Frontal cortex (tissue), 4 donors: ENCODE measurements around the gene SLC22A15. TPM values are rescaled to one million over a fixed set of nuclear protein-coding genes. Genes with fewer than 3 reads are reported as not detected.
"Not testable (repeated sequence)": the region's sequence is repeated elsewhere in the genome, so short reads cannot be mapped to it uniquely, and the experiment has no call there.

Source experiments
- DNase-seq, 2 donors: peaks; one replicate each; pipeline ENCODE4 v3.0.0; 2012; ENCODE audit warnings: low spot score in 2 of 2
- FAIRE-seq: peaks from 2 replicates; lab custom pipeline; 2012; peaks lifted over from hg19 to GRCh38; lab: Jason Lieb, UNC
- total RNA-seq: library from RNA; depleted of rRNA; stranded (reverse); fragments of >200 nt; gene quantifications from one replicate; pipeline ENCODE4 v1.2.3, GENCODE V29; 2014
- donor health status: control.
- donor health status: control.
- donor health status: control.

Gene SLC22A15
- total RNA-seq, 1 donor from 2014 or later: 11.4 TPM

GRCh38 chr1:115980156-115980555 lies 3.8 kb downstream of the SLC22A15 start:
- no peak for FAIRE-seq
- DNase-seq: no peak

DNA sequence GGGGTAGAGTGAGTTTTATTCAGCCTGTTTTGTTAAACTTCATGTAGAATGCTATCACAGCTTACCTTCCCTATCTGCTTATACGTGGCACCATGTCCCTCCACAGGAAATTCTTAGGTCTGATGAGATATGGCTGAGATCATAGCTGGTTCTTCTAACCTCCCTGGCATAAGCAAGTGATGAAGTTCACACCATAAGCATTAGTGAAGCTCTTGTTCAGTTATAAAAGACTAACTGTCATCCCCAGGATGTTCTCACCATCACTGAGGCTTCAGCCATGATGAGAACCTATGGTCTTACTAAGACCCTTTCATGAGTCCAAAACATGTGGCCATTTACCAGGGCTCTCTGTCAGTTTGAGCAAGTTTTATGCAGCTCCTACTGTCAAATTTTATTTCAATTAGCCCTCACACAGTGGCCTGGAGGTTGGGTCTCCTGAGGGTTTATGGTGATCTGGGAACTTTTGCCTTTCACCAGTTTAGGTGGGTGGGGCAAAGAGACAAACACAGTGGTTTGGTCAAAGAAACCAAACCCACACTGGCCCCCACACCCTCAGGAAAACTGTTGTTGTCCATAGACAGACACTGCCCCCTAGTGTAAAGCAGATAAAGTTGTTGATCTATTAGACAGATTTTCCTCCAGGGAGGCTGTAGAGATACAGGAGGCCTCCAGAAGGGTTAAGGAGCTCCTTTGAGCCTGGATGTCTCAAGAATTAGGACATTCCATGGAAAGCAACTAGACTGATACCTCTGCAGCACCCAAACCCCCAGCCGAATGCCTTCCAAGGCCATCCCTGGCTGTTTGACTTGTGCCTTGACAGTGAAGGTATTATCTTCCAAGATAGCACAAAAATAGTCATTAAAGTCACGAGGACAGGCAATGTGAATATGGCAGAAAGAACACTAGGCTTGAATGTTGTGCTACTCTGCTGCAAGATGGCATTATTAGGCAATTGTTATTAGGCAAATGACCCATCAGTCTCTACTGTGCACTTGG lies 5.0 kb downstream of the SLC22A15 start:
- FAIRE-seq: no peak
- DNase-seq: peak in 1 of 2 donors; percentile 25

- no peak for FAIRE-seq
- no peak for DNase-seq
Observed at GRCh38 chr1:115982400-115982799, 6.1 kb downstream of the SLC22A15 start.

GRCh38 chr1:115983584-115983983 lies 7.3 kb downstream of the SLC22A15 start:
- no peak for FAIRE-seq
- DNase-seq: no peak

DNA sequence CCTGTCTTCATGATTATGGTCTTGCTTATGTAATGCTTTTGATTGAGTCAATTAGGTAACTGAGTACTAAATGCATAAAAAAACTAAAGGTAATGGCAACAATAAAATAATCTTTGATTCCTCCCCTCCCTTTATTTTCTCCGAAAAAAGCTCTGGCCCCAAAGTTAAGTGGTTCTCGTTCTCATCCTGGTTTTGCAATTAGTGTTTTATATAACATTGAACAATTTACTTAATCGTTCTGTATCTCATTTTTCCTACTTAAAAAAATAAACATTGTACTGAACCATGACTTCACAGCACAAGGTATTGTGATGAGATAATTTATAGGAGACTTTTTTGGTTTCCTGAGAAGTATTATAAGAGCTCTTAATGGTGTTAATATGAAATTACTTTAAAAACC lies 11.3 kb downstream of the SLC22A15 start:
- no peak for FAIRE-seq
- DNase-seq: no peak

- DNase-seq (no peak), FAIRE-seq (no peak)
Observed at GRCh38 chr1:115988953-115989352, 12.6 kb downstream of the SLC22A15 start.

- no peak for FAIRE-seq
Observed at GRCh38 chr1:115989699-115990098, 13.4 kb downstream of the SLC22A15 start.

DNA sequence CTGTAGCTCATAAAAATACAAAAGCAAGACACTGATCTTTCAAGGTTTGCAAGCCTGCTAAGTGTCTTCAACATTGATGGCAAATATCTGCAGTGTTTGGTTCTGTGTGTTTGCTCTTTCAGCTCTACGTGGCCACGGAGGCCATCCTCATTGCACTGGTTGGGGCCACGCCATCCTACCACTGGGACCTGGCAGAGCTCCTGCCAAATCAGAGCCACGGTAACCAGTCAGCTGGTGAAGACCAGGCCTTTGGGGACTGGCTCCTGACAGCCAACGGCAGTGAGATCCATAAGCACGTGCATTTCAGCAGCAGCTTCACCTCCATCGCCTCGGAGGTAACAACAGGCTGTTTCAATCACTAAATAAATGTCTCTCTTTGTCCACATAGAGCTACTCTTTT lies 15.6 kb downstream of the SLC22A15 start:
- DNase-seq: no peak
- no peak for FAIRE-seq

More at GRCh38 chr1:115989699-115990098, 13.4 kb downstream of the SLC22A15 start:
- DNase-seq: no peak

DNA sequence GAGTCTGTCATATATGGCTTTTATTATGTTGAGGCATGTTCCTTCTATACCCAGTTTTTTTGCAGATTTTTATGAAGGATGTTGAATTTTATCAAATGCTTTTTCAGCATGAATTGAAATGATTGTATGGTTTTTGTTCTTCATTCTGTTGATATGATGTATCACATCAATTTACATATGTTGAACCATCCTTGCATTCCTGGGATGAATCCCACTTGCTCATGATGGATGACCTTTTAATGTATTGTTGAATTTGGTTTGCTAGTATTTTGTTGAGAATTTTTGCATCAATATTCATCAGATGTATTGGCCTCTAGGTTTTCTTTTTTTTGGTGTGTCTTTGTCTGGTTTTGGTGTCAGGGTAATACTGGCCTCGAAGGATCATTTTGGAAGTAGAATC lies 21.6 kb downstream of the SLC22A15 start:
- not testable (repeated sequence) for FAIRE-seq, DNase-seq

DNA sequence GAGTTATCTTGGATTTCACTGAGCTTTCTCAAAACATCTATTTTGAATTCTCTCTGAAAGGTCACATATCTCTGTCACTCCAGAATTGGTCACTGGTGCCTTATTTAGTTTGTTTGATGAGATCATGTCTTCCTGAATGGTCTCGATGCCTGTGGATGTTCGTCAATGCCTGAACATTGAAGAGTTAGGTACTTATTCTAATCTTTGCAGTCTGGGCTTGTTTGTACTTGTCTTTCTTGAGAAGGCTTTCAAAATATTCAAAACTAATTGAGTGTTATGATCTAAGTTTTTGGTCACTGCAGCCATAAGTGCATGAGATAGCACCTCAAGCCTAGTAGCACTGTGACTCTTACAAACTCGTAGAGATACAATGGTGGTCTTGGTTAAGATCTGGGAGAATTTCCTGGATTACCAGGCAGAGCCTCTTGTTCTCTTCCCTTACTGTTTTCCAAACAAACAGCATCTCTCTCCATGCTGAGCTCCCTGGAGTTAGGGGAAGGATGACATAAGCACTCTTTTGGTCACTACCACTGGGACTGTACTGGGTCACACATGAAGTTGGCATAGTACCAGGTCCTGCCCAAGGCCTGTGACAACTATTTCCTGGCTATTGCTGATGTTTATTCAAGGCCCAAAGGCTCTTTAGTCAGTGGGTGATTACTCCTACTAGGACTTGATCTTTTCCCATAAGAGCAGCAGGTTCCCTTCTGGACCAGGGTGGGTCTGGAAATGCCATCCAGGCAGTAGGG lies 25.6 kb downstream of the SLC22A15 start:
- no peak for FAIRE-seq
- no peak for DNase-seq

GRCh38 chr1:116002781-116003420 lies 26.6 kb downstream of the SLC22A15 start:
- DNase-seq (no peak), FAIRE-seq (no peak)

- no peak for FAIRE-seq
- DNase-seq: no peak
Observed at GRCh38 chr1:116003823-116004222, 27.5 kb downstream of the SLC22A15 start.

GRCh38 chr1:116006486-116006964 lies 30.2 kb downstream of the SLC22A15 start:
- no peak for DNase-seq
- FAIRE-seq: no peak

DNA sequence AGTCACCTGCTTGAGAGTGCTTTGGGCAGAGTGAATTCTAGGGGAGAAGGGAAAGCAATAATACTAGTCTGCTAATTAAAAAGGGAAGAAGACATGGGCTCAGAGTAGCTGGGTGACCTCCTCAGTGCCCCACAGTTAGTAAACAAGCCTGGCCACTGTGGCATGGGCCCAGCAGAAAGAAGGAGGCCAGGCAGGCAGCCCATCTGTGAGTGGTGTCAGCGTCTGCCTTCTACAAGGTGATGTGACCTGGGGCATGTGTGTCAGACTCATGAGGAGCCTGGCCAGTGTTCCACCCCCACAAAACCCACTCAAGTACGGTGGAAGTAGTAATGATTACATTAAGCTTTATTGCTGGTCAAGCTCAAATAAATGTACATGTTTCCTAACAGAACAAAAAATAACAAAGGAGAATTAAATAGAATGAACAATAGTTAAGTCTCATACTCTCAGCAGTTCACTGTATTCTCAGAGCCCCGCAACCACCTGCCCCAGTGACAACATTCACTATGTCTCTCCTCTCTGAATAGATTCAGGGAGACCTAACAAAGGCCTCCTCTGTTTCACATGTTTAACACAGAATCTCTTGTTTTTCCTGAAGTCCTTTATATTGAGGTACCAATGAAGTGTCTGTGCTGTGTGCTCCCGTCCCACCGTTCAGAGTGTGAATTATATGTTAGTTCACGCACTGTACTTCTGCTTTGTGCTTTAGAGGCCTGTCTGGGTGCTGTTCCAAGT lies 32.5 kb downstream of the SLC22A15 start:
- FAIRE-seq (peak; percentile 50), DNase-seq (peak in 1 of 2 donors; percentile 10)

GRCh38 chr1:116012716-116013115 lies 36.4 kb downstream of the SLC22A15 start:
- FAIRE-seq (no peak), DNase-seq (no peak)

- DNase-seq (no peak), FAIRE-seq (no peak)
Observed at GRCh38 chr1:116015679-116016078, 39.4 kb downstream of the SLC22A15 start.

- DNase-seq (no peak), FAIRE-seq (no peak)
Observed at GRCh38 chr1:116018007-116018406, 41.7 kb downstream of the SLC22A15 start.

DNA sequence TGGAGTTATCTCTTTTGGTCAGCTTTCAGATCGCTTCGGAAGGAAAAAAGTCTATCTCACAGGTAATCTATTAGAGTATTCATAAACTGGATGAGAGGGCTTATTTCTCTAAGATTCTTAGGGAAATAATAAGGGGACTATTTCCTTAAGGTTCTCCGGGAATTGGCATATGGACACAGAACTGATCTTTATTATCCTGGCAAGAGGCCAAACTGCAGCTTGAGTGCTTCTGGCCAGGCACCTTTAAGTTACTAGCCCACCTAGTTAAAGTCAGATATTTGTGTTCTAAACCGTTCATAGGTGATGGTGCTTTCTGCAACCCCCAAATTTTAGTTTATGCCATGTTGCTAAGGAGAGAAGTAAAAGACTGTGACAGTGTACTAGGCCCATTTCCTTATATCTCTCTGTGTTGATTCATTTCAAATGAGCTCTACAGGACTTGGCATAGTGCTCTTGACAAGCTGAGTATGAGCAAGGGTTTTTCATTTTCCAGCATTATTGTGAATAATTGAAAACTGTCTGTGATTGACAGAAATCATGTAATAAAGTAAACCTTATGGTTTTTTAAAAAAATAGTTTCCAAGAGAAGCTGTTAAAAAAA lies 43.4 kb downstream of the SLC22A15 start:
- DNase-seq: no peak
- no peak for FAIRE-seq

DNA sequence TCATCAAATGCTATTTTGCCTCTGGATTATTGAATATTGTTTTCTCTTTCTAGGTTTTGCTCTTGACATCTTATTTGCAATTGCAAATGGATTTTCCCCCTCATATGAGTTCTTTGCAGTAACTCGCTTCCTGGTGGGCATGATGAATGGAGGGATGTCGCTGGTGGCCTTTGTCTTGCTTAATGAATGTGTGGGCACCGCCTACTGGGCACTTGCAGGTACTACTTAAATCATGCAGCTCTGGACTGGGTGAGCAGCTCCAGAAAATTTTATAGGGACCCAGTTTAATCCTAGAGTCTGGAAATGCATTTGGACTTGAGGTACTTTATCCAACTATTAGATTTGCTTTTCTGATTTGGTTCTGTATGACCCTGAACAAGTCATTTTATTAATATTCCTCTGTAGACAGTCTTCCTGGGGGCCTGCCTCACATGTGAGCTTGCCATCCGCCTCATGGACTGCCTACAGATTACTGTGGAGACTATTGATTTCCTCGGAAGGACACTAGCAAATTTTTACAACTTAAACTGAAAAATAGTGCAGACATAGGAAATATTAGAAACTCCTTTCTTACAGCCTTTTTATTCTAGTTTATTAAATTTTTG lies 44.5 kb downstream of the SLC22A15 start:
- FAIRE-seq (no peak), DNase-seq (peak in 1 of 2 donors; percentile 11)
